Uterus (tissue), 4 donors: ENCODE data around the gene HMCN1. TPM values are rescaled to one million over a fixed set of nuclear protein-coding genes. Genes with fewer than 3 reads are reported as not detected.

Source experiments
- DNase-seq, 2 donors: peaks; one replicate each; pipeline ENCODE4 v3.0.0-alpha.2; 2019 to 2020
- H3K27ac ChIP-seq, 2 donors: fragments of 200-600 bp; sonication (generic); 1 replicate in 1 of 2; 2 replicates in 1 of 2; pipeline ENCODE4 v1.5.1; 2016 to 2018
- H3K27me3 ChIP-seq, 2 donors: fragments of 200-600 bp; sonication (generic); one replicate each; pipeline ENCODE4 v1.5.1; 2018 to 2019; ENCODE audit warnings: control low read depth in 1 of 2
- H3K36me3 ChIP-seq, 2 donors: fragments of 200-600 bp; sonication (generic); one replicate each; pipeline ENCODE4 v1.5.1; 2019; ENCODE audit warnings: control low read depth in 1 of 2
- H3K4me1 ChIP-seq, 2 donors: fragments of 200-600 bp; sonication (generic); one replicate each; pipeline ENCODE4 v1.5.1; 2018 to 2019; ENCODE audit warnings: control low read depth in 1 of 2
- H3K4me3 ChIP-seq, 2 donors: fragments of 200-600 bp; sonication (generic); 1 replicate in 1 of 2; 2 replicates in 1 of 2; pipeline ENCODE4 v1.5.1; 2018 to 2019; ENCODE audit warnings: mild to moderate bottlenecking in 1 of 2
- H3K9me3 ChIP-seq, 2 donors: fragments of 200-600 bp; sonication (generic); one replicate each; pipeline ENCODE4 v1.5.1; 2019; ENCODE audit warnings: control low read depth in 1 of 2
- POLR2A ChIP-seq, 2 donors: fragments of 450-650 bp; IDR thresholded peaks; one replicate each; pipeline ENCODE4 v1.6.1; 2016; ENCODE audit warnings: antibody characterized with exemption in 2 of 2, mild to moderate bottlenecking in 1 of 2, moderate library complexity in 1 of 2
- intact Hi-C: fragments of 100-400 bp; cut with DNase I; formaldehyde crosslinking; loops from one replicate; pipeline ENCODE4 v1.15.1; 2023; ENCODE audit warnings: low total_unique reads
- total RNA-seq, 4 donors: library from RNA; depleted of rRNA in 3 of 4; stranded (reverse); fragments of >200 nt in 3 of 4; gene quantifications; one replicate each; pipeline versions ENCODE4 v1.1.0 to v1.2.4, GENCODE V29; 2014 to 2023
- TF ChIP-seq, protein P1 (sequence below), 4 experiments: fragments of 200-600 bp in 2 of 4; fragments of 450-650 bp in 2 of 4; sonication (generic) in 2 of 4; IDR thresholded peaks; one replicate each; pipeline ENCODE4 v1.5.1; 2016 to 2019; ENCODE audit warnings: antibody characterized with exemption in 4 of 4, mild to moderate bottlenecking in 2 of 4, moderate library complexity in 1 of 4
- donor health status: DM: yes; HTN: yes; CAD: no.

Gene HMCN1
- total RNA-seq, 4 donors from 2014 or later = 0.59 to 92.9 (median 5.1) TPM

DNA sequence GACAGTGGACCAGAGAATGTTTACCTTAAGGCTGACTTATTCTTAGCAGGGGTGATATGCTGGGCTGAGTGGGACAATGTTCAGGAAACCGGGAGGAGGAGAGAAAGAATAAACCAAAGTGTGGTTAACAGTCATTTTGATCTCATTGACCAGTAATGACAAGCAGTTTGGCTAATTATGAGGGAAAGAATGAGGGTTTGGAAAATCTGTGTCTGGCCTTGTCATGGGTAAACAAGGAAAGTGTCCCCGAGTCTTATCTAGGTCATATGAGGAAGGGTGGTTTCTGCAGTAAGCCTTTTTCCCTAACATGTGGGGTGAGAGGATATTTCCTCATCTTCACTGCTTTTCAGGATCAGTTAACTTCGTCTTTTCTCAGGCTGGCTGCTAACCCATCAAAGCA is 485.9 kb downstream of the HMCN1 start:
- Histone ChIP-seq H3K4me1 (no peaks in the 10 kb centered on the region), H3K27ac (no peak overlapping the region), H3K9me3 (no peaks in the 10 kb centered on the region), H3K27me3 (no peaks in the 10 kb centered on the region), H3K4me3 (no peak overlapping the region), H3K36me3 (no peaks in the 10 kb centered on the region)
- TF ChIP-seq, protein P1, sequence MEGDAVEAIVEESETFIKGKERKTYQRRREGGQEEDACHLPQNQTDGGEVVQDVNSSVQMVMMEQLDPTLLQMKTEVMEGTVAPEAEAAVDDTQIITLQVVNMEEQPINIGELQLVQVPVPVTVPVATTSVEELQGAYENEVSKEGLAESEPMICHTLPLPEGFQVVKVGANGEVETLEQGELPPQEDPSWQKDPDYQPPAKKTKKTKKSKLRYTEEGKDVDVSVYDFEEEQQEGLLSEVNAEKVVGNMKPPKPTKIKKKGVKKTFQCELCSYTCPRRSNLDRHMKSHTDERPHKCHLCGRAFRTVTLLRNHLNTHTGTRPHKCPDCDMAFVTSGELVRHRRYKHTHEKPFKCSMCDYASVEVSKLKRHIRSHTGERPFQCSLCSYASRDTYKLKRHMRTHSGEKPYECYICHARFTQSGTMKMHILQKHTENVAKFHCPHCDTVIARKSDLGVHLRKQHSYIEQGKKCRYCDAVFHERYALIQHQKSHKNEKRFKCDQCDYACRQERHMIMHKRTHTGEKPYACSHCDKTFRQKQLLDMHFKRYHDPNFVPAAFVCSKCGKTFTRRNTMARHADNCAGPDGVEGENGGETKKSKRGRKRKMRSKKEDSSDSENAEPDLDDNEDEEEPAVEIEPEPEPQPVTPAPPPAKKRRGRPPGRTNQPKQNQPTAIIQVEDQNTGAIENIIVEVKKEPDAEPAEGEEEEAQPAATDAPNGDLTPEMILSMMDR (IDR thresholded peaks at IDR 0.05) = no peak
- TF ChIP-seq POLR2A (IDR thresholded peaks at IDR 0.05) = no peak
- DNase-seq = no peak
- intact Hi-C loops = no loop called here

DNA sequence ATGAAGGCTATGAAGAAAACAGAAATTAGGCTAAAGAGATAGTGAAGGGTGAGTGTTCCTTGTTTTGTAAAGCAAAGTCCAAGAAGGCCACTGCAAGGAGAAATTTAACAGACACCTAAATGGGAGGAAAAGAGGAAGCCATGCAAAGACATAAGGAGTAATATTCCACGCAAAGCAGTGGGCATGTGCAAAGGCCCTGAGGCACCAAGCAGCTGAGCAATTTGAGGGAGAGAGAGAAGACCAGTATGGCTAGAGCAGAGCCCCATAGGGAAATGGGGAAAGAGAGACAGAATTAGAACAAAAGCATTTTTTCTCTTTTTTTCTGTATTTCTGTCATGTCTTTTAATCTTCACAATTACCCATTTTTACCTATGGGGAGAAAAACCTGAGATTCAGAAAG is 486.7 kb downstream of the HMCN1 start:
- H3K4me3 ChIP-seq = no peak overlapping the region
- H3K4me1 ChIP-seq = no peaks in the 10 kb centered on the region
- no peak for TF ChIP-seq POLR2A (IDR thresholded peaks at IDR 0.05)
- TF ChIP-seq, protein P1 (IDR thresholded peaks at IDR 0.05) = no peak
- no peak overlapping the region for H3K27ac ChIP-seq
- DNase-seq = no peak
- H3K9me3 ChIP-seq = no peaks in the 10 kb centered on the region
- no peaks in the 10 kb centered on the region for H3K27me3 ChIP-seq
- H3K36me3 ChIP-seq = no peaks in the 10 kb centered on the region
- intact Hi-C loops = no loop called here

DNA sequence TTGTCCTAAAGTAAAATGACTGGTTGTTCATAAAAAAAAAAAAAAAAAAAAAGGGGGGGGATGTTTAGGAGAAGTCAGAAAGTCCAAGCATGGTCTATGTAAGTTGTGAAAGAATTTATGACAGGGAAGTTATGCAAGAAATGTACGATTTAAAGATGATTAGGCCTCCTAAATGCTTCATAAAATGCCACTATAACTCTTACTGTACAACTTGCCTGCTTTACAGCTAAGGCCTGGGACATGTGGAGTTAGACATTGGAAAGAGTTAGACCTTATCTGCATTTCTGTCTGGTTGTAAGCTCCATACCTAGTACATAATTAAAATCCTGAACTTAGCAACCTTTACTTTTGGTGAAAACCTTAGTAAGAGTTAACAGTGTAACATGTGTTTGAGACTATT is 490.9 kb downstream of the HMCN1 start:
- Histone ChIP-seq H3K4me1 (no peaks in the 10 kb centered on the region), H3K9me3 (no peaks in the 10 kb centered on the region), H3K36me3 (no peaks in the 10 kb centered on the region), H3K4me3 (no peak overlapping the region), H3K27ac (no peak overlapping the region), H3K27me3 (no peaks in the 10 kb centered on the region)
- TF ChIP-seq POLR2A (IDR thresholded peaks at IDR 0.05) = no peak
- TF ChIP-seq, protein P1 (IDR thresholded peaks at IDR 0.05) = no peak
- intact Hi-C loops = no loop called here
- no peak for DNase-seq

DNA sequence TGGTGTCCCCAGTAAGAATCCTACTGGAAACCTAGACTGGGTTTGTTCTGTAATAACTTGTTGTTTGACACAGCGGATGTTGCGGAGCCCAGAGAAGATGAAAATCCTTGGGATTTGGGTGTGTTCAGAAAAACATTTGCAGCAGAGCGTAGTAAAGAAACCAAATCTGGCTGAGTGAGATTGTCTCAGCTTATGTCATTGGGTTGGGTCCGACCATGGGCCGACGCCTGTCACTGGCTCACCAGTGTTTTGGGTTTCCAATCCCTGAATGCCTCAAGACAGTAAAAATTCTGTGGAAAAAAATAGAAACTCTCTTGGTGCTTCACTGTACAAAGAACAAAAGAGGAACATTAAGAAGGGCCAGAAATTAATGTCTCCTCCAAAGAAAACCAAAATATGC is 494.6 kb downstream of the HMCN1 start:
- H3K36me3 ChIP-seq = no peaks in the 10 kb centered on the region
- no peak overlapping the region for H3K27ac ChIP-seq
- TF ChIP-seq POLR2A (IDR thresholded peaks at IDR 0.05) = no peak
- TF ChIP-seq, protein P1 (IDR thresholded peaks at IDR 0.05) = no peak
- no peaks in the 10 kb centered on the region for H3K9me3 ChIP-seq
- H3K4me3 ChIP-seq = no peak overlapping the region
- no peaks in the 10 kb centered on the region for H3K4me1 ChIP-seq
- DNase-seq = no peak
- no peaks in the 10 kb centered on the region for H3K27me3 ChIP-seq
- intact Hi-C loops = no loop called here

DNA sequence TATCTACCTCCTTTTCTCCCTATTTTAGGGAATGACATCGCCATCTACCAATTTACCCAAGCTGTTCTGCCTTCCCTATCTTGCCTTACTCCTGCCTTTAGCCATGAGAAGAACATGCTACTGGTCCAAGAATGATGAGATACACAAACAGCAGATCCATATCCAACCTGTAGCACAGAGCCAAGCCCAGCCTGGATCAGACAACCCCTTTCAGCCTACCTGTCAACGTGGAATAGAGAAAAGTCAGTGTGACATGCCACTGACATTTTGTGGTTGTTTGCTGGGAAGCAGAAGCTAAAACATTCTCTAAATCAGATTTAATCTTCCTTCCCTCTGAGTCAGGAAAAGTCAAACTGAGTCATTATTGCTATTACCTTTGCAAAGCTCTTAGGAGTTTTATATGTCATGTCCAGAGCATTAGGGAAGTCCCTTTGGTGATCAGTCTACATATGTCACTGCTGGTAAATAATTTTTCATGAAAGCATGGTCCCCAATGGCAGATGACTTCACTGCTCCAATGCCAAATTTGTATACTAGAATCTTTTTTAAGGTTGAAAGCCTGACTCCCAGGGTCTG is 497.8 kb downstream of the HMCN1 start:
- intact Hi-C loops = no loop called here

More for the DNA sequence above, 497.8 kb downstream of the HMCN1 start:
- Histone ChIP-seq H3K27ac (no peak overlapping the region), H3K36me3 (no peaks in the 10 kb centered on the region), H3K9me3 (no peaks in the 10 kb centered on the region), H3K4me1 (no peaks in the 10 kb centered on the region), H3K4me3 (no peak overlapping the region), H3K27me3 (no peaks in the 10 kb centered on the region)
- no peak for DNase-seq
- TF ChIP-seq, protein P1 (IDR thresholded peaks at IDR 0.05) = no peak
- TF ChIP-seq POLR2A (IDR thresholded peaks at IDR 0.05) = no peak
